T-helper 22 cell (primary cell): ENCODE data around the gene DPY19L2.

Experiments
- DNase-seq: peaks from one replicate; pipeline ENCODE4 v3.0.0-alpha.2; 2020; ENCODE audit warnings: low read depth

The DPY19L2 gene

DNA sequence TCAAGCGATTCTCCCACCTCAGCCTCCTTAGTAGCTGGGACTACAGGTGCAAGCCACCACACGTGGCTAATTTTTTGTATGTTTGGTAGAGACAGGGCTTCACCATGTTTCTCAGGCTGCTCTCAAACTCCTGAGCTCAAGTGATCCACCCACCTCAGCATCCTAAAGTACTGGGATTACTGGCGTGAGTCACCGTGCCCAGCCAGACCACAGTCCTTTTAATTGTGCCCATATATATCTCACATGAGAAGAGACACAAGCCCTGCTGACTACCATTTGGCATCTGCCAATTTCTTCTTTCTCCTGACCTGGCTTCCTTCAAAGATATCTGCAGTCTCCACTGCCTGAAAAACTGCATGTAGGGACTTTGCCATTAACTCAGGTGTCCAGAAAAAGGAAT, 142.5 kb downstream of the DPY19L2 start:
- DNase-seq = no peak

DNA sequence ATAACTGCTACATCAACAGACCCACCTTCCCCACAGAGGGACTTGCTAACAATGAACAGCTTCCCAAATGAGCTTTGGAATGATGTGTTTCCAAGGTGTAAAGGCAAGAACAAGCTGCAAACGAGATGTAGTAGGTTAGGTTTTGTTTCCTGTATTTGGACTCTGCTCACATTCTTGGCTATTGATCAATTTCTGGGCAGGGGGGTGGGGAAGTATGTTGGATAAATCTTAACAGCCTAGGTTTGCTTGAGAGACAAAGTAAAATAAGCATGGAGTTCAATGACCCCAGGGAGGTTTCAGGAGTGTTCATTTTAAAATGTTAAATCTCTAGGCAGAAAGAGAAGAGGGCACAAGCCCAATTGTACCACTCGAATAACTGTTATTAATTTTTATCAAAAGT, 146.6 kb downstream of the DPY19L2 start:
- DNase-seq = no peak
